Stimulated activated CD4-positive, alpha-beta T cell treated with anti-CD3 and anti-CD28 coated beads, Interleukin-15, amount 100 ng/mL, for 24 hours (primary cell): Measurements from ENCODE around the gene LASP1.
A peak's percentile ranks its signal among the peaks of the same experiment; 100 is the strongest.
"Not testable (repeated sequence)": the region's sequence is repeated elsewhere in the genome, so short reads cannot be mapped to it uniquely, and the experiment has no call there.

Experiments used
- DNase-seq: peaks from one replicate; pipeline ENCODE4 v3.0.0-alpha.2; 2020

LASP1 gene

GRCh38 chr17:38911081-38911730 is 41.3 kb downstream of the LASP1 start:
- no peak for DNase-seq

- not testable (repeated sequence) for DNase-seq
Measured at GRCh38 chr17:38911731-38912081, 41.8 kb downstream of the LASP1 start.

GRCh38 chr17:38912221-38912813 is 42.5 kb downstream of the LASP1 start:
- DNase-seq: peak; percentile 0

- DNase-seq: no peak
Measured at GRCh38 chr17:38914741-38915638, 45.1 kb downstream of the LASP1 start.

GRCh38 chr17:38915639-38915995 is 45.8 kb downstream of the LASP1 start:
- no peak for DNase-seq

GRCh38 chr17:38916771-38917170 is 46.9 kb downstream of the LASP1 start:
- DNase-seq: no peak

GRCh38 chr17:38917259-38917658 is 47.4 kb downstream of the LASP1 start:
- no peak for DNase-seq

- no peak for DNase-seq
Measured at GRCh38 chr17:38918129-38918913, 48.5 kb downstream of the LASP1 start.

- no peak for DNase-seq
Measured at GRCh38 chr17:38918916-38919315, 49.1 kb downstream of the LASP1 start.

- no peak for DNase-seq
Measured at GRCh38 chr17:38919316-38920078, 49.6 kb downstream of the LASP1 start.

- no peak for DNase-seq
Measured at GRCh38 chr17:38920374-38921291, 50.8 kb downstream of the LASP1 start.

GRCh38 chr17:38921756-38922411 is 52.0 kb downstream of the LASP1 start:
- DNase-seq: no peak

- no peak for DNase-seq
Measured at GRCh38 chr17:38922538-38923297, 52.9 kb downstream of the LASP1 start.

- peak; percentile 57 for DNase-seq
Measured at GRCh38 chr17:38925263-38925995, 55.6 kb downstream of the LASP1 start, which contains the start of gene LASP1NB. TSS of gene LASP1NB (plus strand) at chr17:38925614.

- DNase-seq: no peak
Measured at GRCh38 chr17:38926293-38927070, 56.6 kb downstream of the LASP1 start.

GRCh38 chr17:38930782-38931181 is 60.9 kb downstream of the LASP1 start:
- not testable (repeated sequence) for DNase-seq

GRCh38 chr17:38933962-38934361 is 64.1 kb downstream of the LASP1 start:
- DNase-seq: not testable (repeated sequence)

- DNase-seq: no peak
Measured at GRCh38 chr17:38939987-38940386, 70.1 kb downstream of the LASP1 start.
